PC-9 (cell line): ENCODE results near the gene TAF3. TPM values are rescaled to one million over a fixed set of nuclear protein-coding genes. Genes with fewer than 3 reads are reported as not detected.

Experiments
- BruUV-seq: library from RNA; stranded (reverse); fragments of 400-500 nt; replicated peaks from 2 replicates; lab custom pipeline; 2021; lab: Mats Ljungman, UMichigan
- CTCF ChIA-PET: fragments of 300-600 bp; sonication (Branson Sonifier 250); formaldehyde crosslinking; loops from one replicate; lab custom pipeline; 2022; ENCODE audit warnings: antibody characterized with exemption; lab: Charles Lee
- POLR2A ChIA-PET: fragments of 300-600 bp; sonication (Branson Sonifier 250); formaldehyde crosslinking; loops from one replicate; lab custom pipeline; 2022; ENCODE audit warnings: antibody characterized with exemption; ENCODE audit not compliant: unreplicated experiment; lab: Charles Lee
- DNase-seq, 2 experiments: peaks; one replicate each; pipeline versions ENCODE4 v3.0.0 to v3.0.0-alpha.2; 2015 to 2022; ENCODE audit warnings: mixed read lengths in 1 of 2
- H2AFZ ChIP-seq: fragments of 200-600 bp; sonication (generic); 2 replicates; pipeline ENCODE4 v1.8.1; 2017; ENCODE audit warnings: antibody characterized with exemption
- H3F3A ChIP-seq: fragments of 200-600 bp; sonication (generic); 2 replicates; pipeline ENCODE4 v1.8.1; 2017; ENCODE audit warnings: antibody characterized with exemption, mild to moderate bottlenecking, low read depth; ENCODE audit not compliant: insufficient read depth
- H3K27ac ChIP-seq: fragments of 200-600 bp; sonication (generic); 2 replicates; pipeline ENCODE4 v1.6.1; 2016; ENCODE audit warnings: mixed run types
- H3K27me3 ChIP-seq: fragments of 200-600 bp; sonication (generic); 2 replicates; pipeline ENCODE4 v1.6.1; 2016; ENCODE audit warnings: low read depth, mixed run types; ENCODE audit not compliant: insufficient read depth
- H3K36me3 ChIP-seq: fragments of 200-600 bp; sonication (generic); 2 replicates; pipeline ENCODE4 v1.6.1; 2016; ENCODE audit warnings: low read depth, mixed run types
- H3K4me1 ChIP-seq: fragments of 200-600 bp; sonication (generic); replicated peaks from 2 replicates; pipeline ENCODE4 v1.6.1; 2016; ENCODE audit warnings: mixed run types; ENCODE audit not compliant: insufficient read depth
- H3K4me2 ChIP-seq: fragments of 200-600 bp; sonication (generic); 2 replicates; pipeline ENCODE4 v1.6.1; 2017; ENCODE audit warnings: mixed run types
- H3K4me3 ChIP-seq: fragments of 200-600 bp; sonication (generic); 2 replicates; pipeline ENCODE4 v1.6.1; 2016; ENCODE audit warnings: mixed run types
- H3K79me2 ChIP-seq: fragments of 200-600 bp; sonication (generic); 2 replicates; pipeline ENCODE4 v1.6.1; 2017; ENCODE audit warnings: low read depth, mixed run types
- H3K9me2 ChIP-seq: fragments of 200-600 bp; sonication (generic); 2 replicates; pipeline ENCODE4 v1.8.1; 2017; ENCODE audit warnings: mild to moderate bottlenecking; ENCODE audit not compliant: insufficient read depth
- H3K9me3 ChIP-seq: fragments of 200-600 bp; sonication (generic); 2 replicates; pipeline ENCODE4 v1.8.1; 2016; ENCODE audit warnings: low read depth; ENCODE audit not compliant: insufficient read depth
- H4K20me1 ChIP-seq: fragments of 200-600 bp; sonication (generic); 2 replicates; pipeline ENCODE4 v1.8.1; 2017; ENCODE audit not compliant: insufficient read depth
- CTCF ChIP-seq: fragments of 200-600 bp; sonication (generic); conservative IDR thresholded peaks from 2 replicates; pipeline ENCODE4 v1.6.1; 2017; ENCODE audit warnings: mixed run types, antibody characterized with exemption, mild to moderate bottlenecking, moderate library complexity
- EZH2 ChIP-seq: fragments of 200-600 bp; sonication (generic); IDR thresholded peaks from 2 replicates; pipeline ENCODE4 v1.8.0; 2017; ENCODE audit warnings: antibody characterized with exemption, low read depth
- intact Hi-C: fragments of 100-400 bp; cut with micrococcal nuclease; formaldehyde crosslinking; loops from one replicate; pipeline ENCODE4 v1.10.0; 2022; ENCODE audit not compliant: unreplicated experiment
- total RNA-seq: library from RNA; stranded (reverse); gene quantifications from 2 replicates; pipeline ENCODE4 v1.2.3, GENCODE V29; 2021

TAF3 gene
- total RNA-seq, 1 experiment from 2014 or later = 7.7 TPM

DNA sequence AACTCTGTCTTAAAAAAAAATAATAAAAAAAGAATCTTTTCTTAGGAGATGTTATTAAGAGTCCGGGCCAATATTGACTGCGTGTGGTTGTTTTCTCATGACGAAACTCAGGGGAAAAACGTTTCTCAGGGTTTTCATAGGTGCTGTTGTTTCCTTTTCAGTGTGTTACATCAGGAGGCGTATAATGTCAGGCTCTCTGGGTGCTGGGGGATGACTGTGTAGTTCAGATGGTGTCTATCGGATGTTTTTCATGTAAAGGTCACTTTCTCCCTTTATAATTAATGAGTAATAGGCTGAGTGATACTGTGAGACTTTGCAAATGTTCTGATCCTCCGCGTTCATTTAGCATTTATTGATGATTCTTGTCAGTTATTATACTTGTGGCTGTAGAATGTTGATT lies 84.1 kb downstream of the TAF3 start:
- Histone ChIP-seq H3F3A (no peaks in the 10 kb centered on the region), H3K36me3 (no peaks in the 10 kb centered on the region), H2AFZ (no peak overlapping the region), H3K79me2 (no peaks in the 10 kb centered on the region), H3K27ac (no peak overlapping the region), H4K20me1 (no peaks in the 10 kb centered on the region), H3K9me2 (no peaks in the 10 kb centered on the region), H3K9me3 (no peaks in the 10 kb centered on the region), H3K4me1 (no peaks in the 10 kb centered on the region), H3K27me3 (no peaks in the 10 kb centered on the region), H3K4me3 (no peak overlapping the region), H3K4me2 (no peak overlapping the region)
- ChIA-PET POLR2A (no interaction called here), CTCF (no interaction called here)
- no TSS peak for BruUV-seq
- TF ChIP-seq EZH2 = no peak
- TF ChIP-seq CTCF = no peak
- DNase-seq = no peak
- intact Hi-C loops = no loop called here

- Histone ChIP-seq H4K20me1 (no peaks in the 10 kb centered on the region), H3K27me3 (no peaks in the 10 kb centered on the region), H3K79me2 (no peaks in the 10 kb centered on the region), H3K4me3 (no peak overlapping the region), H2AFZ (no peak overlapping the region), H3K4me1 (no peaks in the 10 kb centered on the region), H3K27ac (no peak overlapping the region), H3K9me2 (no peaks in the 10 kb centered on the region), H3F3A (no peaks in the 10 kb centered on the region), H3K9me3 (no peaks in the 10 kb centered on the region), H3K36me3 (no peaks in the 10 kb centered on the region), H3K4me2 (no peak overlapping the region)
- POLR2A ChIA-PET = no interaction called here
- TF ChIP-seq EZH2 (no peak), CTCF (no peak)
- intact Hi-C loops = no loop called here
- no peak for DNase-seq
- no TSS peak for BruUV-seq
- CTCF ChIA-PET = no interaction called here
These were observed 85.5 kb downstream of the TAF3 start for GRCh38 chr10:7903851-7904250.

- no peaks in the 10 kb centered on the region for H4K20me1 ChIP-seq
- H3K79me2 ChIP-seq = no peaks in the 10 kb centered on the region
- H3K4me3 ChIP-seq = no peak overlapping the region
- no peak overlapping the region for H3K4me2 ChIP-seq
- DNase-seq = no peak
- no peaks in the 10 kb centered on the region for H3F3A ChIP-seq
- H2AFZ ChIP-seq = no peak overlapping the region
- intact Hi-C loops = no loop called here
- TF ChIP-seq CTCF (no peak), EZH2 (no peak)
- ChIA-PET POLR2A (no interaction called here), CTCF (no interaction called here)
- BruUV-seq = no TSS peak
- no peaks in the 10 kb centered on the region for H3K27me3 ChIP-seq
- no peaks in the 10 kb centered on the region for H3K9me3 ChIP-seq
- no peaks in the 10 kb centered on the region for H3K4me1 ChIP-seq
- H3K9me2 ChIP-seq = no peaks in the 10 kb centered on the region
- H3K36me3 ChIP-seq = no peaks in the 10 kb centered on the region
- H3K27ac ChIP-seq = no peak overlapping the region
These were observed 87.8 kb downstream of the TAF3 start for GRCh38 chr10:7906128-7906527.
